Measurements from ENCODE around the gene SLC35D3. TPM values are rescaled to one million over a fixed set of nuclear protein-coding genes. Genes with fewer than 3 reads are reported as not detected.

Gene SLC35D3
- total and polyA plus RNA-seq, 2 donors (not counting 1 experiment from before 2014, with no cell fraction given): not detected

- Mint-ChIP-seq H3K9me3 (ENCODE audit: insufficient read depth) (no peaks in the 10 kb centered on the region), H3K27me3 (peaks cover 18% of the 10 kb centered on the region), H3K4me1 (peaks cover 17% of the 10 kb centered on the region), H3K27ac (no peak overlapping the region), H3K4me3 (no peak overlapping the region)
- no peak for TF ChIP-seq CTCF (IDR thresholded peaks at IDR 0.05)
- Histone ChIP-seq H3K36me3 (replicated peaks in 1 of 2; ENCODE audit: control extremely low read depth in 1 of 2, control insufficient read depth in 1 of 2, extremely low read depth in 1 of 2, insufficient read depth in 2 of 2, low read length in 1 of 2) (no peaks in the 10 kb centered on the region), H3K9me3 (ENCODE audit: control extremely low read depth in 1 of 3, control insufficient read depth in 2 of 3, insufficient read depth in 1 of 3, low read length in 2 of 3) (no peaks in the 10 kb centered on the region), H3K9ac (ENCODE audit: low read length) (no peak overlapping the region), H3K79me2 (ENCODE audit: control insufficient read depth, insufficient read depth, low read length) (no peaks in the 10 kb centered on the region), H3K4me3 (ENCODE audit: control extremely low read depth in 1 of 5, extremely low read depth in 1 of 5, insufficient read depth in 1 of 5, low read depth in 2 of 5, low read length in 4 of 5) (no peak overlapping the region), H2AFZ (ENCODE audit: insufficient read depth, low read depth, low read length, poor library complexity, severe bottlenecking) (no peak overlapping the region), H4K20me1 (ENCODE audit: control insufficient read depth, insufficient read depth, low read length, poor library complexity, severe bottlenecking) (no peaks in the 10 kb centered on the region), H3K27ac (ENCODE audit: low read length in 2 of 2) (no peak overlapping the region), H3K4me2 (replicated peaks; ENCODE audit: low read depth, low read length, poor library complexity, severe bottlenecking) (no peak overlapping the region), H3K27me3 (replicated peaks in 1 of 4; ENCODE audit: control extremely low read depth in 1 of 4, control insufficient read depth in 3 of 4, insufficient read depth in 4 of 4, low read length in 3 of 4) (no peaks in the 10 kb centered on the region), H3K4me1 (ENCODE audit: control insufficient read depth in 2 of 2, insufficient read depth in 2 of 2, low read length in 2 of 2) (peaks cover 8 to 11% of the 10 kb centered on the region in 2 donors)
- ATAC-seq (ENCODE audit: low read depth) (no peak), DNase-seq (no peak)
- WGBS (ENCODE audit: insufficient coverage): 79% methylated on average over 3 of the region's 3 CpGs
- ChIA-PET CTCF (no interaction called here), POLR2A (no interaction called here)
- intact Hi-C loops (cut with micrococcal nuclease): no loop called here
These were observed 33.0 kb downstream of the SLC35D3 start for GRCh38 chr6:136955123-136955522.

- H3K4me3 Mint-ChIP-seq: peak overlapping the region; percentile 56
- Histone ChIP-seq H3K4me1 (ENCODE audit: control insufficient read depth in 2 of 2, insufficient read depth in 2 of 2, low read length in 2 of 2) (peaks cover 8 to 11% of the 10 kb centered on the region in 2 donors), H3K79me2 (ENCODE audit: control insufficient read depth, insufficient read depth, low read length) (no peaks in the 10 kb centered on the region), H3K9me3 (ENCODE audit: control extremely low read depth in 1 of 3, control insufficient read depth in 2 of 3, insufficient read depth in 1 of 3, low read length in 2 of 3) (no peaks in the 10 kb centered on the region), H3K9ac (ENCODE audit: low read length) (no peak overlapping the region), H4K20me1 (ENCODE audit: control insufficient read depth, insufficient read depth, low read length, poor library complexity, severe bottlenecking) (no peaks in the 10 kb centered on the region), H3K27ac (ENCODE audit: low read length in 2 of 2) (no peak overlapping the region), H3K4me3 (ENCODE audit: control extremely low read depth in 1 of 5, extremely low read depth in 1 of 5, insufficient read depth in 1 of 5, low read depth in 2 of 5, low read length in 4 of 5) (peak overlapping the region in 1 of 5 experiments; percentile 1), H2AFZ (ENCODE audit: insufficient read depth, low read depth, low read length, poor library complexity, severe bottlenecking) (peak overlapping the region; percentile 70), H3K27me3 (replicated peaks in 1 of 4; ENCODE audit: control extremely low read depth in 1 of 4, control insufficient read depth in 3 of 4, insufficient read depth in 4 of 4, low read length in 3 of 4) (no peaks in the 10 kb centered on the region), H3K36me3 (replicated peaks in 1 of 2; ENCODE audit: control extremely low read depth in 1 of 2, control insufficient read depth in 1 of 2, extremely low read depth in 1 of 2, insufficient read depth in 2 of 2, low read length in 1 of 2) (no peaks in the 10 kb centered on the region), H3K4me2 (replicated peaks; ENCODE audit: low read depth, low read length, poor library complexity, severe bottlenecking) (peak overlapping the region; percentile 58)
- no peak for ATAC-seq (ENCODE audit: low read depth)
- H3K27me3 Mint-ChIP-seq: peaks cover 18% of the 10 kb centered on the region
- DNase-seq: peak; percentile 9
- H3K9me3 Mint-ChIP-seq (ENCODE audit: insufficient read depth): no peaks in the 10 kb centered on the region
- 10% methylated on average over 7 of the region's 14 CpGs for WGBS (ENCODE audit: insufficient coverage)
- no peak overlapping the region for H3K27ac Mint-ChIP-seq
- TF ChIP-seq CTCF (IDR thresholded peaks at IDR 0.05) (no peak), EZH2 (IDR thresholded peaks at IDR 0.05; ENCODE audit: borderline replicate concordance, insufficient read depth, low read depth, low read length, poor library complexity, severe bottlenecking) (no peak)
- ChIA-PET CTCF (interaction anchor here (0.7 kb wide), 1 partner anchor 14 kb away, joined by 3 read pairs; no protein-coding TSS in a partner anchor), POLR2A (interaction anchor here (0.6 kb wide), 1 partner anchor 144 kb away, joined by 6 read pairs; no protein-coding TSS in a partner anchor)
- intact Hi-C loops (cut with micrococcal nuclease): no loop called here
- peaks cover 17% of the 10 kb centered on the region for H3K4me1 Mint-ChIP-seq
These were observed 34.8 kb downstream of the SLC35D3 start for GRCh38 chr6:136956590-136957544.

Data from B cell (primary cell).